ENCODE results near the gene SPHKAP. TPM values are rescaled to one million over a fixed set of nuclear protein-coding genes. Genes with fewer than 3 reads are reported as not detected.

The SPHKAP gene
- total and polyA plus RNA-seq, 2 of the 4 experiments (the other 2 are of a cell fraction) = not detected

DNA sequence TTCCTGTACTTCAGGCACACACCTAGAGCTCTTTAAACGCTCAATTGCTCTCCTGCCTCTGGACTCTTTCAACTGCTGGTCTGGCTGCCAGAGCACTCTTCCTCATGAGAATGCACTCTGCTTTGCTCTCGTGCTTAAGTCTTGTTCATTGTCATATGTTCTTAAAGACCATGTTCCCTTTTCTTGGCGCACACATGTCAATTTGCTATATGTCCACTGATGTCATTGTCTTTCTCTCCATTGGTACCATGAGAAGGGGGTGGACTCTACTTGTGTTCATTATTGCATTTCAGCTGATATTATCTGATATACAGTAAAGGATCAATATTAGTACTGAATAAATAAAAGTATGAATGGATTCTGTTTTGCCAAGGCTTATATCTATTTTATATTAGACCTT is 16.8 kb downstream of the SPHKAP start:
- intact Hi-C loops (cut with micrococcal nuclease) (no loop called here), dilution Hi-C loops (cut with HindIII; ENCODE audit: low sequenced_read_pairs, unreplicated experiment) (no loop called here), in situ Hi-C loops (cut with MboI; ENCODE audit: low sequenced_read_pairs) (no loop called here)
- H3K9ac ChIP-seq (ENCODE audit: low read depth, low read length) = no peak overlapping the region
- no peak overlapping the region for H4K91ac ChIP-seq (ENCODE audit: insufficient read depth, low read depth, low read length)
- no peak overlapping the region for H2BK5ac ChIP-seq (ENCODE audit: low read depth, low read length, poor library complexity, severe bottlenecking)
- H3K4me1 ChIP-seq (ENCODE audit: control insufficient read depth, insufficient read depth, low read length) = no peaks in the 10 kb centered on the region
- TF ChIP-seq CEBPB (IDR thresholded peaks at IDR 0.05; ENCODE audit: low read depth, low read length) = no peak
- TF ChIP-seq, protein P1, sequence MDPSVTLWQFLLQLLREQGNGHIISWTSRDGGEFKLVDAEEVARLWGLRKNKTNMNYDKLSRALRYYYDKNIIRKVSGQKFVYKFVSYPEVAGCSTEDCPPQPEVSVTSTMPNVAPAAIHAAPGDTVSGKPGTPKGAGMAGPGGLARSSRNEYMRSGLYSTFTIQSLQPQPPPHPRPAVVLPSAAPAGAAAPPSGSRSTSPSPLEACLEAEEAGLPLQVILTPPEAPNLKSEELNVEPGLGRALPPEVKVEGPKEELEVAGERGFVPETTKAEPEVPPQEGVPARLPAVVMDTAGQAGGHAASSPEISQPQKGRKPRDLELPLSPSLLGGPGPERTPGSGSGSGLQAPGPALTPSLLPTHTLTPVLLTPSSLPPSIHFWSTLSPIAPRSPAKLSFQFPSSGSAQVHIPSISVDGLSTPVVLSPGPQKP (IDR thresholded peaks at IDR 0.05; ENCODE audit: borderline replicate concordance, low read depth, low read length) = no peak
- no peak overlapping the region for H2BK120ac ChIP-seq (ENCODE audit: low read depth, low read length)
- DNase-seq = no peak
- no peaks in the 10 kb centered on the region for H3K9me1 ChIP-seq (ENCODE audit: insufficient read depth, low read length)
- H3K9me3 ChIP-seq (ENCODE audit: control insufficient read depth, insufficient read depth, low read length) = peaks cover 8% of the 10 kb centered on the region
- no peak overlapping the region for H2BK15ac ChIP-seq (ENCODE audit: low read depth, low read length)
- no peak overlapping the region for H3K18ac ChIP-seq (ENCODE audit: low read depth, low read length)
- no peaks in the 10 kb centered on the region for H4K20me1 ChIP-seq (ENCODE audit: insufficient read depth, low read length)
- no peak overlapping the region for H2AK5ac ChIP-seq (ENCODE audit: low read depth, low read length)
- no peak overlapping the region for H3K14ac ChIP-seq (replicated peaks; ENCODE audit: low read depth, low read length)
- no peak overlapping the region for H3K4ac ChIP-seq (ENCODE audit: low read depth, low read length)
- H3K27me3 ChIP-seq (ENCODE audit: control insufficient read depth, insufficient read depth, low read length) = no peaks in the 10 kb centered on the region
- H3K4me2 ChIP-seq (ENCODE audit: low read depth, low read length) = no peak overlapping the region
- H3K36me3 ChIP-seq (ENCODE audit: control insufficient read depth, insufficient read depth, low read length) = no peaks in the 10 kb centered on the region
- no peak overlapping the region for H2AK9ac ChIP-seq (replicated peaks; ENCODE audit: low read depth, low read length, poor library complexity)
- POLR2A ChIA-PET (ENCODE audit: unreplicated experiment) = no interaction called here
- no peak overlapping the region for H2BK20ac ChIP-seq (ENCODE audit: low read depth, low read length)
- no TSS peak for BruUV-seq (replicated peaks)
- no peak overlapping the region for H3K23ac ChIP-seq (ENCODE audit: low read depth, low read length)
- no peak overlapping the region for H4K5ac ChIP-seq (ENCODE audit: low read depth, low read length)
- no peak overlapping the region for H3K27ac ChIP-seq (ENCODE audit: insufficient read depth, low read length)
- H3K56ac ChIP-seq (ENCODE audit: extremely low read depth, insufficient read depth, low read length) = no peak overlapping the region
- CTCF ChIA-PET = interaction anchor here (0.7 kb wide), 1 partner anchor 47 kb away, joined by 3 read pairs; no protein-coding TSS in a partner anchor
- H3K4me3 ChIP-seq (ENCODE audit: insufficient read depth, low read depth, low read length) = no peak overlapping the region
- no peaks in the 10 kb centered on the region for H3K79me1 ChIP-seq (ENCODE audit: low read depth in 1 of 2, low read length in 2 of 2)
- no peak for ATAC-seq (ENCODE audit: low read depth)
- H4K8ac ChIP-seq (ENCODE audit: low read depth in 2 of 2, low read length in 2 of 2) = no peak overlapping the region
- H2AFZ ChIP-seq (replicated peaks; ENCODE audit: low read length, poor library complexity) = no peak overlapping the region
- 37% methylated on average over 2 of the region's 3 CpGs; no CpG with 5 or more reads in 1 of the 2 experiments for WGBS, 2 experiments (ENCODE audit: extremely low coverage in 2 of 2, insufficient read length in 1 of 2)

All from IMR-90 (cell line).